B cell (primary cell): ENCODE results near the gene PRSS38. TPM values are rescaled to one million over a fixed set of nuclear protein-coding genes. Genes with fewer than 3 reads are reported as not detected.

Experiments used
- ATAC-seq: fragments of 200-7000 bp; cut with Tn5 transposase; one replicate; pipeline ENCODE4 v1.10.0; 2021; ENCODE audit warnings: low read depth, mild to moderate bottlenecking, moderate number of reproducible peaks, moderate library complexity
- CTCF ChIA-PET: fragments of 350-600 bp; sonication (Branson Sonifier 250); formaldehyde crosslinking; loops from one replicate; lab custom pipeline; 2021; ENCODE audit warnings: antibody characterized with exemption, inconsistent platforms; lab: Charles Lee
- POLR2A ChIA-PET: fragments of 350-600 bp; sonication (Branson Sonifier 250); formaldehyde crosslinking; loops from one replicate; lab custom pipeline; 2021; ENCODE audit warnings: antibody characterized with exemption; lab: Charles Lee
- DNase-seq: peaks from one replicate; pipeline ENCODE4 v3.0.0; 2013
- H2AFZ ChIP-seq: 2 replicates; pipeline ENCODE4 v1.6.1; 2012; ENCODE audit warnings: mild to moderate bottlenecking, low read depth, low read length; ENCODE audit not compliant: insufficient read depth, poor library complexity, severe bottlenecking
- H3K27ac ChIP-seq, 2 donors: 1 replicate in 1 of 2; 2 replicates in 1 of 2; pipeline ENCODE4 v1.5.1; 2012 to 2013; ENCODE audit warnings: low read length in 2 of 2, mild to moderate bottlenecking in 2 of 2, moderate library complexity in 1 of 2
- H3K27me3 ChIP-seq, 4 experiments: fragments of 200-600 bp in 1 of 4; sonication (generic) in 1 of 4; replicated peaks in 1 of 4; 1 replicate in 2 of 4; 2 replicates in 2 of 4; pipeline versions ENCODE4 v1.6.1 to v1.7.0; 2013 to 2016; ENCODE audit warnings: low read length in 3 of 4, mild to moderate bottlenecking in 2 of 4, mixed read lengths in 1 of 4, moderate library complexity in 1 of 4; ENCODE audit not compliant: insufficient read depth in 4 of 4, control insufficient read depth in 3 of 4; ENCODE audit errors: control extremely low read depth in 1 of 4
- H3K36me3 ChIP-seq, 2 experiments: replicated peaks in 1 of 2; 1 replicate in 1 of 2; 2 replicates in 1 of 2; pipeline versions ENCODE4 v1.6.1 to v1.7.1; 2013; ENCODE audit warnings: low read length in 1 of 2; ENCODE audit not compliant: insufficient read depth in 2 of 2, control insufficient read depth in 1 of 2; ENCODE audit errors: control extremely low read depth in 1 of 2, extremely low read depth in 1 of 2
- H3K4me1 ChIP-seq, 2 donors: fragments of 200-600 bp in 1 of 2; sonication (generic) in 1 of 2; 1 replicate in 1 of 2; 2 replicates in 1 of 2; pipeline versions ENCODE4 v1.5.1 to v1.6.1; 2013 to 2017; ENCODE audit warnings: low read length in 2 of 2; ENCODE audit not compliant: control insufficient read depth in 2 of 2, insufficient read depth in 2 of 2
- H3K4me2 ChIP-seq: replicated peaks from 2 replicates; pipeline ENCODE3; 2012; ENCODE audit warnings: mild to moderate bottlenecking, low read depth, low read length; ENCODE audit not compliant: poor library complexity, severe bottlenecking
- H3K4me3 ChIP-seq, 5 experiments: fragments of 200-600 bp in 1 of 5; sonication (generic) in 1 of 5; 1 replicate in 3 of 5; 2 replicates in 2 of 5; pipeline versions ENCODE4 v1.5.1 to v1.7.0; 2011 to 2016; ENCODE audit warnings: low read length in 4 of 5, mild to moderate bottlenecking in 4 of 5, low read depth in 2 of 5, control low read depth in 1 of 5, moderate library complexity in 1 of 5; ENCODE audit not compliant: insufficient read depth in 1 of 5; ENCODE audit errors: control extremely low read depth in 1 of 5, extremely low read depth in 1 of 5
- H3K79me2 ChIP-seq: fragments of 200-600 bp; sonication (generic); one replicate; pipeline ENCODE4 v1.6.0; 2016; ENCODE audit warnings: low read length; ENCODE audit not compliant: control insufficient read depth, insufficient read depth
- H3K9ac ChIP-seq: fragments of 200-600 bp; sonication (generic); 2 replicates; pipeline ENCODE4 v1.6.1; 2017; ENCODE audit warnings: mild to moderate bottlenecking, low read length, moderate library complexity
- H3K9me3 ChIP-seq, 3 donors: one replicate each; pipeline versions ENCODE4 v1.6.1 to v1.7.1; 2013; ENCODE audit warnings: low read length in 2 of 3; ENCODE audit not compliant: control insufficient read depth in 2 of 3, insufficient read depth in 1 of 3; ENCODE audit errors: control extremely low read depth in 1 of 3
- H4K20me1 ChIP-seq: 2 replicates; pipeline ENCODE4 v1.6.0; 2012; ENCODE audit warnings: mild to moderate bottlenecking, low read length; ENCODE audit not compliant: insufficient read depth, control insufficient read depth, poor library complexity, severe bottlenecking
- H3K27ac Mint-ChIP-seq: one replicate; pipeline ENCODE4 v1.8.0; 2021; ENCODE audit warnings: mixed read lengths
- H3K27me3 Mint-ChIP-seq: one replicate; pipeline ENCODE4 v1.8.0; 2021; ENCODE audit warnings: mixed read lengths
- H3K4me1 Mint-ChIP-seq: one replicate; pipeline ENCODE4 v1.8.0; 2021; ENCODE audit warnings: mixed read lengths
- H3K4me3 Mint-ChIP-seq: one replicate; pipeline ENCODE4 v1.8.0; 2021; ENCODE audit warnings: mixed read lengths
- H3K9me3 Mint-ChIP-seq: one replicate; pipeline ENCODE4 v1.8.0; 2022; ENCODE audit warnings: mixed read lengths; ENCODE audit not compliant: insufficient read depth
- CTCF ChIP-seq: fragments of 200-600 bp; IDR thresholded peaks from one replicate; pipeline ENCODE4 v1.8.0; 2022; ENCODE audit warnings: antibody characterized with exemption, mild to moderate bottlenecking
- EZH2 ChIP-seq: IDR thresholded peaks from 2 replicates; pipeline ENCODE4 v1.6.1; 2012; ENCODE audit warnings: borderline replicate concordance, low read depth, mild to moderate bottlenecking, moderate library complexity, low read length; ENCODE audit not compliant: insufficient read depth, poor library complexity, severe bottlenecking
- WGBS: methylation state at CpG from one replicate; pipeline ENCODE4 v1.1.5; 2013; ENCODE audit warnings: missing lambda C conversion rate; ENCODE audit not compliant: insufficient coverage; 5-methylcytosine and 5-hydroxymethylcytosine counted together
- intact Hi-C: fragments of 100-400 bp; cut with micrococcal nuclease; formaldehyde crosslinking; loops from one replicate; pipeline ENCODE4 v1.10.0; 2022
- polyA plus RNA-seq: library from polyadenylated mRNA; depleted of rRNA; stranded (reverse); fragments of >200 nt; gene quantifications from 2 replicates; pipeline ENCODE4 v1.2.3, GENCODE V29; 2012
- total RNA-seq, 2 donors: library from RNA; stranded (reverse); fragments of 120-200 nt in 1 of 2; gene quantifications; 1 replicate in 1 of 2; 2 replicates in 1 of 2; pipeline versions ENCODE4 v1.2.3 to v1.2.4, GENCODE V29; 2013 to 2022

The PRSS38 gene
- total and polyA plus RNA-seq, 2 donors (not counting 1 experiment from before 2014, with no cell fraction given) = not detected

GRCh38 chr1:227856147-227856858 lies 40.8 kb downstream of the PRSS38 start:
- Histone ChIP-seq H3K4me1 (no peaks in the 10 kb centered on the region), H3K27me3 (no peaks in the 10 kb centered on the region), H4K20me1 (no peaks in the 10 kb centered on the region), H3K9ac (no peak overlapping the region), H3K27ac (no peak overlapping the region), H3K4me3 (no peak overlapping the region), H3K4me2 (no peak overlapping the region), H3K9me3 (no peaks in the 10 kb centered on the region), H3K79me2 (no peaks in the 10 kb centered on the region), H2AFZ (no peak overlapping the region), H3K36me3 (no peaks in the 10 kb centered on the region)
- intact Hi-C loops = no loop called here
- Mint-ChIP-seq H3K4me3 (no peak overlapping the region), H3K27ac (no peak overlapping the region), H3K27me3 (peaks cover 18% of the 10 kb centered on the region), H3K4me1 (no peaks in the 10 kb centered on the region), H3K9me3 (no peaks in the 10 kb centered on the region)
- no peak for ATAC-seq
- POLR2A ChIA-PET = no interaction called here
- CTCF ChIA-PET = no interaction called here
- no peak for DNase-seq
- 89% methylated on average over 3 of the region's 7 CpGs for WGBS
- TF ChIP-seq CTCF (no peak), EZH2 (no peak)

GRCh38 chr1:227864882-227865281 lies 49.4 kb downstream of the PRSS38 start:
- H3K9me3 ChIP-seq = peaks cover 0 to 8% (median 5%) of the 10 kb centered on the region in 3 donors
- no peaks in the 10 kb centered on the region for H3K36me3 ChIP-seq
- no peak overlapping the region for H3K27ac ChIP-seq
- Mint-ChIP-seq H3K27ac (no peak overlapping the region), H3K27me3 (peaks cover 14% of the 10 kb centered on the region), H3K4me1 (no peaks in the 10 kb centered on the region), H3K4me3 (no peak overlapping the region), H3K9me3 (peaks cover 2% of the 10 kb centered on the region)
- H3K9ac ChIP-seq = no peak overlapping the region
- ATAC-seq = no peak
- POLR2A ChIA-PET = no interaction called here
- H3K4me2 ChIP-seq = no peak overlapping the region
- no peak for DNase-seq
- peaks cover 0 to 12% (median 0%) of the 10 kb centered on the region in 4 experiments for H3K27me3 ChIP-seq
- TF ChIP-seq CTCF (no peak), EZH2 (no peak)
- H3K4me1 ChIP-seq = no peaks in the 10 kb centered on the region
- no peaks in the 10 kb centered on the region for H4K20me1 ChIP-seq
- no peaks in the 10 kb centered on the region for H3K79me2 ChIP-seq
- CTCF ChIA-PET = no interaction called here
- no peak overlapping the region for H3K4me3 ChIP-seq
- no peak overlapping the region for H2AFZ ChIP-seq
- intact Hi-C loops = no loop called here
